Hepatocyte (in vitro differentiated cells): ENCODE measurements around the gene GPN2.

Experiments used
- CTCF ChIP-seq: fragments of 200-600 bp; sonication (generic); IDR thresholded peaks from 2 replicates; pipeline ENCODE4 v1.5.1; 2016; ENCODE audit warnings: antibody characterized with exemption, mild to moderate bottlenecking; ENCODE audit not compliant: poor library complexity
- EZH2 ChIP-seq: fragments of 200-600 bp; sonication (generic); IDR thresholded peaks from 2 replicates; pipeline ENCODE4 v1.6.1; 2016; ENCODE audit warnings: antibody characterized with exemption, mild to moderate bottlenecking, borderline replicate concordance

GRCh38 chr1:26828411-26828991 lies 61.6 kb downstream of the GPN2 start:
- TF ChIP-seq CTCF, result no peak
- no peak for TF ChIP-seq EZH2
